ENCODE data around the gene ATP8A2.

GRCh38 chr13:25796474-25796873 is 424.7 kb downstream of the ATP8A2 start:
- TF ChIP-seq CTCF (conservative IDR thresholded peaks at IDR 0.05; ENCODE audit: low read length) (no peak), EZH2phosphoT487 (IDR thresholded peaks at IDR 0.05; ENCODE audit: borderline replicate concordance, low read depth, low read length) (no peak)

All from OCI-LY7 (cell line).